Stimulated activated CD4-positive, alpha-beta T cell treated with anti-CD3 and anti-CD28 coated beads, Interleukin-1b, Interleukin-23, amount 100 ng/mL, for 4 hours (primary cell): ENCODE data around the gene SRC.

ENCODE experiments used
- DNase-seq, 2 donors: peaks; one replicate each; pipeline ENCODE4 v3.0.0-alpha.2; 2020; ENCODE audit warnings: low read depth in 2 of 2

The SRC gene

GRCh38 chr20:37413023-37413334, 67.0 kb downstream of the SRC start:
- DNase-seq, result no peak

GRCh38 chr20:37413379-37413778, 67.4 kb downstream of the SRC start:
- DNase-seq, result no peak

DNA sequence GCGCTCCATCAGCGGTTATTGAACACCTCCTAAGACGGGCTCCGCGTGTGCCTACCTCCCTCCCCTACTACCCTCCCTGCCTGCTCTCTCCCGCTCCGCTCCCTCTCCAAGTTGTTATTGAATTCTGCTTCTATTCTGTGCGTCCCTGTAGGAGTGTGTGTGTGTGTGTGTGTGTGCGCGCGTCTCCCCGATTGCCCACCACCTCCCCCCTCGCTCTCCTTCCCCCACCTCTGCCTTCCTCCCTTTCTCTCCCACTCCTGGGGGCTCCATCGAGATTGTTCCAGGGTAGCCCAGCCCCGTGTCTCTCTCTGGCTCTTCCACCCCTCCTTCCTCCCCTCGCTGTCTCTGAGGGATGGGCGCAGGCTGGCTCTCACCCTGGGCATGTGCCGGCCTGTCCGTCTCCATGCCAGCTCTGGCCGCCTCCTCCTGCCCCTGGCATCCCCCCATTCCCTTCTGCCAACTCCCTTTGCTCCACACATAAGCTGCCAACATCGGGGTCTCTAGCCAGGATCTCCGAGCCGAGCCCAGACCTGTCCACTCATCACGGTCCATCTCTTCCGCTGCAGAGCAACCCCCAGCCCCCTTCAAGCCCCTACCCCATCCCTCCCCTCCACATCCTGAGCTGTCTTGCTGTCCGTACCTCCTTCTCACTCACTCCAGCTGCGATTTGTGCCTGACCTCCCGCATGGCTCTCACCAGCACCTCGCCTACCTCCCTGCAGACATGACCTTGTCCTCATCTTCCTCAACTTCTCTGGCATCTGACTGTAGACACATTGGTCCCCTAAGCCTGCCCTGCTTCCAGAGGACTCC, 68.5 kb downstream of the SRC start:
- no peak for DNase-seq

- no peak for DNase-seq
Observed at GRCh38 chr20:37415118-37416085, 69.5 kb downstream of the SRC start.

DNA sequence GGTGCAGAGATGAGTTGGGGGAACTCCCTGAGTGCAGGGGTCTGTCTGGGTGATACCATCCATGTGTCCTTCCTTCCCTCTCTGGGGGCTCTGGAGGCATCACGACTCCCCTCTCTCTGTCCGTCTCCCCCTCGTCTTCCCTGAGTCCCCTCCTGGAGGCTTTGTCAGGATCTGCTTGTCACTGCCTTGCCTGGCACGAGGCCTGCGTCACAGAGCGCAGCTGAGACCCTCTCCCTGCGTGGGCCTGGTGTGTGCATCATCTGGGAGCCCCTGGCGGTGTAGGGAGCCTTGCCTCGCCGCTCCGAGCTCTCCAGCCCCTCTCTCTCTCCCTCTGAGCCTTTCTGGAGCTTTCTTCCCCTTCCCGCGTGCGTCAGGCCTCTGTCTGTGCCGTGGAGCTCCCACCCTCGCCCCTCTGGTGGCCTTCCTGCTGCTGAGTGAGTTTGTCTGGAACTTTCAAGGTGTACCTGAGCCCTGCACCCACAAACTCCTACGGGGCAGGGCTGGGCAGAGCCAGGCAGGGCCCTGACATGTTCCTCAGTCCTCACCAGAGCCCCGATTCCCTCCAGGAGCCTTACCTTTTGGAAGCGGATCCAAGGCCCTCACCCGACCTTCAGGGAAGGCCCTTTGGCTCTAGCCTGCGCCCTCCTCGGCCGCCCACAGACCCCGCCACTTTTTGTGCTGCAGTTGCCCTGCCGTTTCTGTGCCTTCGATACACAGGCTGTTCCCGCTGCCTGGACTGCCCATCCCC, 70.3 kb downstream of the SRC start:
- DNase-seq, result no peak

DNA sequence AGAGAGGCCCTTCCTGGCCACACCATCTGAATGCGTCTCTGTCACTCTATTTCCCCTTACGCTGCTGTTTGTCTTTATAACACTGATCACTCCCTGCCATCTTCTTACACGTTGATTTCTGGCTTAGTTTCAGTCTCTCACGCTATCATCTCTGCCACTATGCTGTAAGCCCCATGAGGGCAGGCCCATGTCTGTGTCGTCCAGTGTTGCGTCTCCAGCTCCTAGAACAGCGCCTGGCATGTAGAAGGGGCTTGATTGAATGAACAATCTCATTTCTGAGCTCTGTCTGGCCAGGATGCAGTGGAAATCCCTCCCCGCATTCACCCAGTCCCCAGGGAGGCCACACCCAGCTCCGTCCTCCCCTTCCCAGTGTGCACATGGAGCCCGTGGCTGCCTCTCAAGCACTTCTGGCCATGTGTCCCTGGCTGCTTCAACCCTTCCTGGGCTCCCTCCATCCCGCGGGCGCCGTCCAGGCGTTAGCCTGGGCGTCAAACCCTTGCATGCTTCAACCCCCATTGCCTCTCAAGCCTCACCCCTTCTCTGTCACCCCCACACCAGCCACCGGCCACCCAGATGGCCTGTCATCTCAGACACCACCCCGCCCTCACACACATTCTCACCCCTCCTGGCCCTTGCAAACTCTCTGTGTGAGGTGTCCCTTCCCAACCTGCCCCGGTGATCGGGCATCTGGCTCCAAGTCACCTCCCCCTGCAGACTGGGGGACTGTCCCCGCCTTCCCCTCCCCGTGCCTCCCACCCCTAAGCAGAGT, 71.1 kb downstream of the SRC start:
- DNase-seq, result no peak

DNA sequence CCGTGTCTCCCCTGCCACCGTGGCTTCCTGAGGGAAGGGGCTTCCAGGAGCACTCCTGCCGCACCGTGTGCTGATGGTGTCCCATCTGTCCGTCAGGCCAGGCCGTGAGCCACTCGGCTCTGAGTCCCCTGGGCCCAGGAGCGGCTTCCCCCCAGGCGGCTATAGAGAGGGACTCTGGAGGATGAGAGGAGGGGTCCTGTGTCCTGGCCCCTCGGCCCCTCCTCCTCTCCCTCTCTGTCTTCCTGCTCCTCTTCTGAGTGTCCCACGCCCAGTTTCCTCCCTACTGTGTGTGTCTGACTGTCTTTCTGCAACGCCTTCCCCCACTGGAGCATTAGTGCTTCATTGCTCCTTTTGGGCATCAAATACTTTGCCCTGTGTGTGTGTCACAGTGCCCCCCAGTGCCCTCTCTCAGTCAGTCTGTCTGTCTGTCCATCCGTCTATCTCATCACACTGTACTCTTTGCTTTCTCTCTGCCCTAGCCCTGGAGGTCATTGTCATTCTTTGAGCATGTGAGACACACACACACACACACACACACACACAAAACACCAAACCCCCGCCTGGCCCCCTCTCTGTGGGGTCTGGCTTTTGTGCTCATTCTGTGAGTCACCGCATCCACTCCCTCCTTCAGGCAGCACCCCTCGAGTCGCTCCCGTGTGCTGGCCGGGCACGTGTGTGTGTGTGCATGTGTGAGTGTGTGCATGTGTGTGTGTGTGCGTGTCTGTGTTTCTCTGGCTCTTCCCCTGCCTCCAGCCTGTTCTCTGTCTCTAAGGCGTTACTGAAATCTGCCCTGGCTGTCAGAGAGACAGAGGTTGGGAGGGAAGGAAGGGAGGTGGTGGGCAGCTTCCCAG, 71.9 kb downstream of the SRC start:
- DNase-seq, result no peak

DNA sequence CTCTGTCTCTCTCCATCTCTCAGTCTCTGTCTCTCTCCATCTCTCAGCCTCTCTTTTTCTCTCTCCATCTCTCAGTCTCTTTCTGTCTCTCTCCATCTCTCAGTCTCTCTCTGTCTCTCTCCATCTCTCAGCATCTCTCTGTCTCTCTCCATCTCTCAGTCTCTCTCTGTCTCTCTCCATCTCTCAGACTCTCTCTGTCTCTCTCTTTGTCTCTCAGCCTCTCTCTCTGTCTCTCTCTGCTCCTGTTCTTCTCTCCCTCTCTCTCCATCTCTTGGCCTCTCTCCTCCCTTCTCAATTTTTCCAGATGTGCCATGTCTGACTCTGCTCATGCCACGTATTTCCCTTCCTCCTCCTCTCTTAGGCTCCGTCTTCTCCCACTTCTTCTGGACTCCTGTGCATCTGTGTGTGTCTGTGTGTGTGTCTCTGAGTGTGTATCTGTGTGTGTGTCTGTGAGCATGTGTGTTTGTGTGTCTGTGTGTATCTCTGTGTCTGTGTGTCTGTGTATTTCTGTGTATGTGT, 72.7 kb downstream of the SRC start:
- DNase-seq, result no peak

DNA sequence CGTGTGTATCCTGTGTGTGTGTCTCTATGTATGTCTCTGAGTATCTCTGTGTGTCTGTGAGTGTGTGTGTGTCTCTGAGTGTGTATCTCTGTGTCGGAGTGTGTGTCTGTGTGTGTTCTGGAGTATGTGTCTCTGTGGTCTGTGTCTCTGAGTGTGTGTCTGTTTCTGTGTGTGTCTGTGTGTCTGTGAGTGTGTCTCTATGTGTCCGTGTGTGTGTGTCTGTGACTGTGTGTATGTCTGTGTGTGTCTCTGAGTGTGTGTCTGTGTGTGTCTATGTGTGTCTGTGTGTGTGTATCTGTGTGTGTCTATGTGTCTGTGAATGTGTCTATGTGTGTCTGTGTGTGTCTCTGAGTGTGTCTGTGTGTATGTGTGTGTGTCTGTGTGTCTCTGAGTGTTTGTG, 73.4 kb downstream of the SRC start:
- no peak for DNase-seq

- DNase-seq, result no peak
Observed at GRCh38 chr20:37419774-37420542, 74.0 kb downstream of the SRC start.

DNA sequence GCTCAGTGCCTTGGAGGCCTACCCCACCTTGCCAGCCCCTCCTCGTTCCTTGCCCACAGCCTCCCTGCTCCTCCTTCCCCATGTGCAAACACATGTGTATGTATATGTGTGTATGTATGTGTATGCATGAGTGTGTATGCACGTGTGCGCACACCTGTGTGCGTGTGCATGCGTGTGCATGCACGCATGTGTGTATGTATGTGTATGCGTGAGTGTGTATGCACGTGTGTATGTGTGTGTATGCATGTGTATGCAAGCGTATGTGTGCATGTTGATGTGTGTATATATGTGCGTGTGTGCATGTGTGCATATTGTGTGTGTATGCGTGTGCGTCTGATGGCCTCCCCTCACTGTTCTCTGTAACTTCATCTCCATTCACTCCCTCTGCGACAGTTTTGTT, 74.7 kb downstream of the SRC start:
- no peak for DNase-seq

DNA sequence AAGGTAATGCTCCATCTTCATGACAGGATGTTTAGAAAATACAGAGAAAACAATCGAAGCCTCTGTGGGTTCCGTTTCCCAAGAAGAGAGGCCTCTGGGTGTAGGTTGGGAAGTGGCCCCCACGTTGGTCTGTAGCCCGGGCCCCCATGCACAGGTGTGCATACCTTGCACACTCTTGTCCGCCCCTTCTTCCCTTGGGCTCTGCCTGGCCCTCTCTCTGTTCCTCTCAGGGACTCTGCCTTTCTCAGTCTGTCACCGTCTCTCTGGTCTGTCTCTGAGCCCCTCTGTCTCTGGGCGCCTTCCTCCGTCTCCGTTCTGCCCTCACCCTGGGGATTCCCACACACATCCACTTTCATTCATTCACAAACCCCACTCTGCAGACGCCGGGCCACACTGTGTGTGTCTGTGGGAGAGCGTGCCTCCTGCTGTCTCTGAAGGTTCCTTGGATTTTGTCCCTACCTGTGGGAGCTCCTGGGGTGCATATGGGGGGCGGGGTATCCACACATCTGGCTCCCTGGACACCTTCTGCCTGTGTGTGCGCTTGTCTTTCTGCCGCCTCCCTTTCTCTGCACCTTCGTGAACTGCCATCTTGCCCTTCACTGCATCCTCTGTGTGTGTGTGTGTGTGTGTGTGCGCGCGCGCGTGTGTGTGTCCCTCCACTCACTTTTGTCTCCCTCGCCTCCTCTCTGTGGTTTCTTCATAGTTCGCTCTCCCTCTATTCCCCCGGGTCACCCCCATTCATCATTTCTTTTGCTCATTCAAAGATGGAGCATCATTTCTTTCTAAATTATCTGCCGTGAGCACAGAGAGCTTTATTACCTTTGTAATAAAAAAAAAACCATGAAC, 75.3 kb downstream of the SRC start:
- no peak for DNase-seq

DNA sequence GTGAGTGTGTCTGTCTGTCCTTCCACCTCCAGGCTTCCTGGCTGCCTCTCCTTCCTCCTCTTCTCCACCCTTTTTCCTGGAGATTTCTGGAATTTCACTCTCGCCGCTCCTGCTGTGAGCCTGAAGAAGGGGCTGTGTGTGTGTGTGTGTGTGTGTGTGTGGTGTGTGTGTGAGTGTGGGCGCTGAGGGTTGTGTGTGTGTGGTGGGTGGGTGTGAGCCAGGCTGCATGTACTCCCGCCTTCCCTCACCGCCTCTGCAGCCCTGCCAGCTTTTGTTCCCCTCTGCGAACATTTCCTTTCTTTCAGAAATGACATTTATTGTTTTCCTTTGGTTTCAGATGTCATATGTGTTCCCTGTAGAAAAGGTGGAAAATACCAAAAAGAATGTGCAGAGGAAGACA, 76.0 kb downstream of the SRC start:
- no peak for DNase-seq

DNA sequence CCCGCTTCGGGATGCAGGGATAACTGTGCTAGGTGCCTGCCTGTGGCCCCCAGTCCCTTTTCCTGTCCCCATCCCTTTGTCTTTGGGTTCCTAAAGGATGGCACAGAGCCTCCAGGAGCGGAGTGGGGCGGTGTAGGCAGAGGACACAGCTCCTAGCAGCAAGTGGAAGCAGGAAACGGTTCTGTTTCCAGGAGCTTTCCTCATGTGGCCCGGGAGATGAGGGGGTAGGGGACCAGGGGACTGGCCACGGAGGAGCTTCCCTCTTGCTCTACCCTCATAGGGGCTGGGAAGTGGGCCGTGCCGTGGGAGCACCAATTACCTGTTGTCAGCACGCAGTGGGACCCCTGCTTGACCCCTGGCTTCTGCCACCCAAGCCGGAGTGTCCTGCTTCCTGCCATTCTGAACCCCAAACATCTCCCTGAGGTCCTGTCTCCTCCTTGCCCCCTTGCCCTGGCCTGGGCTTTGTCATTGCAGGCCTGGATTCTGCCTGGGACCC, 76.9 kb downstream of the SRC start:
- no peak for DNase-seq

GRCh38 chr20:37423545-37423944, 77.6 kb downstream of the SRC start:
- DNase-seq, result no peak

DNA sequence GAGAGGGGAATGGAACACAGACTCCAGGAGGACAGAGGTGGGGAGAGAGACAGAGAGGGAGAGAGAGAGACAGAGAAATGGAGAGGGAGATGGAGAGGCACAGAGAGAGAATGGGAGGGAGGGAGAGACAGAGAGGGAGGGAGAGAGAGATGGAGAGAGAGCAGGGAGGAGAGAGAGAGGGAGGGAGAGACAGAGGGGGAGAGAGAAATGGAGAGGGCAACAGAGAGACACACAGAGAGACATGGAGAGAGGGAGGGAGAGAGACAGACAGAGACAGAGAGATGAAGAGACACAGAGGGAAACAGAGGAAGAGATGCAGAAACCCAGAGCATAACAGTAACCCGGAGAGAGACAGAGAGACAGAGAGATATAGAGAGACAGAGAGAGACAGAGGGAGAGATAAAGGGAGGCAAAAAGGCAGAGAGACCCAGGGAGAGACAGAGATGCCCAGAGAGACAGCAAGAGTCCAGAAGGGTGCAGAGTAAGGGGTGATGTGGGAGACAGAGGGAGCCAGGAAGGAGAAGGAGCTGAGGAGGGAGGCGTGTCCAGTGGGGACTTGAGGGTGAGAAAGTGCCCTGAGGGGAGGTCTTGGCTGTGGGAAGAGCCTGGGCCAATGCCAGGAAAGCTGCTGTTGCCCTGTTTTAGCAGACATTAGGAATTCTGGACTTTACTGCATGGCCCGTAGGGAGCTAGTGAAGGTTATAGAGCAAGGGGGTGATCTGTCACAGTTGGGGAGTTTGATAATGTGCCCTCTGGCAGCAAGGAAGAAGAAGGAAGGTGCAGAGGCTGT, 78.3 kb downstream of the SRC start:
- no peak for DNase-seq

DNA sequence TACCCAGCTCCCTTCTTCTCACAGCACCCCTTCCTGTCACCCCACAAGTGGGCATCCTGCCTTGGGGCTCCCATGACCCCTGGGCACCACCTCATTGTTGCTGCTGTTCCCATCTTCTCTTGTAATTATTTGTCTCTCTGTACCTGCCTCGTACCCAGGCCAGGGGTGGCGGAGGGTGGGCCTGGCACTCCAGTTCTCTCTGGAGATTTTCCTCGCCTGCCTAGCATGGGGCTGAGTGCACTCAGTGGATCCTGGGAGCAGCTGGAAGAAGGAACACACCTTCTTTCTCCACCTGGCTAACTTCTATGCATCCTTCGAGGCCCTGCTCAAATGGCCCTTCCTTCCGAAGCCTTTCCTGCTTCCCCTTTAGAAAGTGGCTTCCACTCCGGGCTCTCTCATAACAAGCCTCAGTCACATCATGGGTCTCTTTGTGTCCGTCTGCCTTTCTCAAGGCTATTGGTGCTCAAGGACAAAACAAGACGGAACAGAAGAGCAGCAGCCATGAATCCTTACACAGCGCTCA, 79.2 kb downstream of the SRC start:
- no peak for DNase-seq
